Mesendoderm (in vitro differentiated cells): ENCODE measurements around the gene RAD21L1. TPM values are rescaled to one million over a fixed set of nuclear protein-coding genes. Genes with fewer than 3 reads are reported as not detected.

Source experiments
- DNase-seq: peaks from one replicate; pipeline ENCODE4 v3.0.0; 2013
- H2AK5ac ChIP-seq: 2 replicates; pipeline ENCODE4 v1.6.1; 2013; ENCODE audit warnings: low read length, inconsistent platforms
- H2BK120ac ChIP-seq: 2 replicates; pipeline ENCODE4 v1.6.1; 2013; ENCODE audit warnings: low read depth, mild to moderate bottlenecking, low read length, moderate library complexity, mixed read lengths
- H2BK15ac ChIP-seq: replicated peaks from 2 replicates; pipeline ENCODE4 v1.6.1; 2013; ENCODE audit warnings: low read depth, mild to moderate bottlenecking, moderate library complexity
- H2BK5ac ChIP-seq: 2 replicates; pipeline ENCODE4 v1.6.1; 2013; ENCODE audit warnings: low read length, inconsistent platforms
- H3K18ac ChIP-seq: 2 replicates; pipeline ENCODE4 v1.6.1; 2013; ENCODE audit warnings: mild to moderate bottlenecking, low read length, mixed read lengths
- H3K23ac ChIP-seq: one replicate; pipeline ENCODE4 v1.6.1; 2013; ENCODE audit warnings: low read length
- H3K27ac ChIP-seq: 2 replicates; pipeline ENCODE4 v1.5.1; 2013; ENCODE audit warnings: low read depth, mild to moderate bottlenecking, inconsistent platforms, low read length, moderate library complexity
- H3K27me3 ChIP-seq: 2 replicates; pipeline ENCODE4 v1.6.1; 2013; ENCODE audit warnings: low read length, control low read depth, mild to moderate bottlenecking, inconsistent platforms; ENCODE audit not compliant: insufficient read depth, poor library complexity
- H3K36me3 ChIP-seq: 2 replicates; pipeline ENCODE4 v1.6.1; 2013; ENCODE audit warnings: low read length, inconsistent platforms; ENCODE audit not compliant: control insufficient read depth, insufficient read depth
- H3K4ac ChIP-seq: one replicate; pipeline ENCODE4 v1.6.1; 2013; ENCODE audit warnings: low read depth, mild to moderate bottlenecking, low read length, moderate library complexity
- H3K4me1 ChIP-seq: 2 replicates; pipeline ENCODE4 v1.6.1; 2013; ENCODE audit warnings: low read depth, low read length, inconsistent platforms; ENCODE audit not compliant: control insufficient read depth
- H3K4me2 ChIP-seq: 2 replicates; pipeline ENCODE4 v1.6.1; 2013; ENCODE audit warnings: low read length
- H3K4me3 ChIP-seq: 2 replicates; pipeline ENCODE4 v1.5.1; 2013; ENCODE audit warnings: mild to moderate bottlenecking, low read length
- H3K56ac ChIP-seq: one replicate; pipeline ENCODE4 v1.6.1; 2013; ENCODE audit warnings: low read length
- H3K79me1 ChIP-seq: 2 replicates; pipeline ENCODE4 v1.6.1; 2013; ENCODE audit warnings: low read length, inconsistent platforms
- H3K79me2 ChIP-seq: 2 replicates; pipeline ENCODE4 v1.6.1; 2013; ENCODE audit warnings: mild to moderate bottlenecking, low read length; ENCODE audit not compliant: control insufficient read depth, insufficient read depth
- H3K9ac ChIP-seq: 2 replicates; pipeline ENCODE4 v1.6.1; 2013; ENCODE audit warnings: low read length, inconsistent platforms
- H4K5ac ChIP-seq: one replicate; pipeline ENCODE4 v1.6.1; 2013; ENCODE audit warnings: low read length
- H4K8ac ChIP-seq: one replicate; pipeline ENCODE4 v1.6.1; 2013; ENCODE audit warnings: low read depth, mild to moderate bottlenecking, control low read depth, low read length, moderate library complexity
- WGBS: extraction: QIAGEN DNeasy Blood & Tissue Kit; methylation state at CpG from one replicate; pipeline ENCODE4 v1.1.7; 2013; ENCODE audit warnings: low lambda C conversion rate, missing lambda C conversion rate; ENCODE audit not compliant: insufficient coverage; ENCODE audit errors: extremely low coverage; 5-methylcytosine and 5-hydroxymethylcytosine counted together
- polyA plus RNA-seq, 2 experiments: library from polyadenylated mRNA; stranded (reverse); fragments of 200-250 nt; gene quantifications; one replicate each; pipeline ENCODE4 v1.2.3, GENCODE V29; 2013

RAD21L1 gene
- polyA plus RNA-seq (2013, experiment 1 of 2) = 0.06 TPM
- 0.11 TPM for polyA plus RNA-seq (2013, experiment 2 of 2)

DNA sequence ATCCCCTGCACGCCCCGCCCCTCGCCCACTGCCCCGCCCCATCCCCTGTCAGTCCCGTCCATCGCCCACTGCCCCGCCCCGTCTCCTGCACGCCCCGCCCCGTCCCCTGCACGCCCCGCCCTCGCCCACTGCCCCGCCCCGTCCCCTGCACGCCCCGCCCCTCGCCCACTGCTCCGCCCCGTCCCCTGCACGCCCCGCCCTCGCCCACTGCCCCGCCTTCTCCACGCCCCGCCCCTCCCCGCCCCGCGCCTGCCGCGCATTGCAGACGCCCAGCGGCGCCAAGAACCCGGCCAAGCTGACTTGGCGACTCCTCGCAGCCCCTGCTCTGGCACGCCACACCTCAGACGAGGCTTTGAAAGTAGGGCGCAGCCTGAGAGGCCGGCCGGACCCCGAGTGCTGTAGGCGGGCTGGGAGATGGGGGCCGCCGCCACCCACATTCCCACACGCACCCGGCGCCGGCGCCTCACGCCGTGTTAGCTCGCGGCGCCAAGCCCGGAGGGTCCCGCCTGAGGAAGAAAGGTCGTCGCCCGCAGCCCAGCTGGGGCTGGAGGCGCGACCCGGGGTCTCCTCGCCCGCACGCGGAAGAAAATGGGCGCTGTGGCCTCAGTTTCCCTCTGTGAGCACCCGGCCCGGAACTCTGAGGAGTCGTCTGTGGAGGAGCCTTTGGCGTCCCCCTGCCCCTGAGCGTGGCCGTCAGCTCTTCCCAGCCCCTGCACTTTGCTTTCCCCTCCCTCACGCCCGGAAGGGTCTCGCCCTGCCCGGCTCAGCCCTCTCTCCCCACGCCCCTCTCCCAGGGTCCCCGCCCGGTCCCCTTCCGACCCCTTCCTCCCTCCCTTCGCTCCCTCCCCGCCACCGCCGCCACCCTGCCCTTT, at the start of gene RAD21L1:
Gene RAD21L1 (plus strand): TSS at position 262 of the 872 bp plus-strand sequence. CDS start 2,410 bp downstream, outside the sequence.
- H2BK5ac ChIP-seq = no peak within 1 kb of the TSS
- peak within 1 kb of the TSS; percentile 0 for H3K4ac ChIP-seq
- H4K8ac ChIP-seq = no peak within 1 kb of the TSS
- no peak within 1 kb of the TSS for H4K5ac ChIP-seq
- H3K4me3 ChIP-seq = peak within 1 kb of the TSS; percentile 52
- no peaks in the 10 kb centered on the region for H3K27me3 ChIP-seq
- no peak within 1 kb of the TSS for H2AK5ac ChIP-seq
- no peaks in the 10 kb centered on the region for H3K36me3 ChIP-seq
- H3K9ac ChIP-seq = peak within 1 kb of the TSS; percentile 79
- peak within 1 kb of the TSS; percentile 95 for H3K56ac ChIP-seq
- no peak within 1 kb of the TSS for H2BK15ac ChIP-seq
- H3K79me2 ChIP-seq = no peaks in the 10 kb centered on the region
- peak; percentile 80 for DNase-seq
- peak within 1 kb of the TSS; percentile 61 for H3K18ac ChIP-seq
- no CpG with 5 or more reads among the region's 88 CpGs for WGBS
- H3K79me1 ChIP-seq = no peaks in the 10 kb centered on the region
- no peaks in the 10 kb centered on the region for H3K4me1 ChIP-seq
- H3K4me2 ChIP-seq = peak within 1 kb of the TSS; percentile 85
- H3K23ac ChIP-seq = peak within 1 kb of the TSS; percentile 24
- H2BK120ac ChIP-seq = no peak within 1 kb of the TSS
- no peak within 1 kb of the TSS for H3K27ac ChIP-seq

DNA sequence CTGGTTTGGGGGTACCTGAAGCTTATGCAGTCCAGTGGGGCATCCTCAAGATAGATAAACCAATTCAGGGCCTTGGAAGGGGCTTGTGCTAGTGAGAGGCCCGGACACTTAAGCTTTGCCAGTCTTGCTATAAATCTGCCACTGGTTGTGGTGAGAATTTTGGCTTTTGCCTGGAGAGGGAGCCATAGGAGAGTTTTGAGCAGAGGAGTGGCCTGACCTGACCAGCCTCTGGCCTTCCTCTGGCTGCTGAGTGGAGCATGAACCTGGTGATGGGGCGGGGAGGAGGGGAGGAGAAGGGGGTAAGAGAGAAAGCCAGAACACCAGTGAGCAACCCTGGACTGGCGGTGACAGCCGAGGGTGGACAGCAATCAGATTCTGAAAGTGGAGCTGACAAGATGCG, 48.2 kb upstream of the RAD21L1 start:
- Histone ChIP-seq H2BK120ac (no peak overlapping the region), H3K79me2 (no peaks in the 10 kb centered on the region), H3K27me3 (no peaks in the 10 kb centered on the region), H3K23ac (no peak overlapping the region), H3K18ac (no peak overlapping the region), H3K27ac (no peak overlapping the region), H2BK15ac (no peak overlapping the region), H3K4me3 (no peak overlapping the region), H3K79me1 (no peaks in the 10 kb centered on the region), H2BK5ac (no peak overlapping the region), H3K4ac (no peak overlapping the region), H3K56ac (no peak overlapping the region), H3K4me1 (no peaks in the 10 kb centered on the region), H2AK5ac (no peak overlapping the region), H3K9ac (no peak overlapping the region), H3K36me3 (no peaks in the 10 kb centered on the region), H3K4me2 (no peak overlapping the region), H4K5ac (no peak overlapping the region), H4K8ac (no peak overlapping the region)
- DNase-seq = peak; percentile 85
- no CpG with 5 or more reads among the region's 5 CpGs for WGBS

DNA sequence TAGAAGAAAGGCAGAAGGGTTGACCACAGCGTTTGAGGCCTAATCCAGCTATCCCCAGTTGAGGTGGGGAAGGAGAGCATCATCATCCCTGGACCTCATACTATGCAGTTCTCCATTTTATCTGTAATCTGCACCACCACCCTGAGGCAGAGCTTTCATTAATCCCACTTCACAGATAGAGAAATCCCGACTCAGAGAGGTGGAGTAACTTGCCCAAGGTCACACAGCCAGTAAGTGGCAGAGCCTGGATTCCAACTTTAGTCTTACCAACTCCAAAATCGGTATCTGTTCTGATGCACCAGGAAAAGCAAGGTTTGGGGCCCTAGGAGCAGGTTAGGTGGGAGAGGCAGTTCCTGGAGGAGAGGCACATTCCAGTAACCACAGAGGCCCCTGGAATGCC, 47.7 kb upstream of the RAD21L1 start:
- no peak overlapping the region for H3K4me2 ChIP-seq
- H2BK120ac ChIP-seq = no peak overlapping the region
- H3K36me3 ChIP-seq = no peaks in the 10 kb centered on the region
- no peak for DNase-seq
- no peak overlapping the region for H4K8ac ChIP-seq
- no peak overlapping the region for H3K23ac ChIP-seq
- H3K79me1 ChIP-seq = no peaks in the 10 kb centered on the region
- no peaks in the 10 kb centered on the region for H3K79me2 ChIP-seq
- H3K27me3 ChIP-seq = no peaks in the 10 kb centered on the region
- H3K18ac ChIP-seq = no peak overlapping the region
- no peak overlapping the region for H2AK5ac ChIP-seq
- H3K9ac ChIP-seq = no peak overlapping the region
- no CpG with 5 or more reads among the region's 3 CpGs for WGBS
- H2BK15ac ChIP-seq = no peak overlapping the region
- no peaks in the 10 kb centered on the region for H3K4me1 ChIP-seq
- no peak overlapping the region for H3K27ac ChIP-seq
- H4K5ac ChIP-seq = no peak overlapping the region
- no peak overlapping the region for H3K56ac ChIP-seq
- H3K4ac ChIP-seq = no peak overlapping the region
- H2BK5ac ChIP-seq = no peak overlapping the region
- H3K4me3 ChIP-seq = no peak overlapping the region

DNA sequence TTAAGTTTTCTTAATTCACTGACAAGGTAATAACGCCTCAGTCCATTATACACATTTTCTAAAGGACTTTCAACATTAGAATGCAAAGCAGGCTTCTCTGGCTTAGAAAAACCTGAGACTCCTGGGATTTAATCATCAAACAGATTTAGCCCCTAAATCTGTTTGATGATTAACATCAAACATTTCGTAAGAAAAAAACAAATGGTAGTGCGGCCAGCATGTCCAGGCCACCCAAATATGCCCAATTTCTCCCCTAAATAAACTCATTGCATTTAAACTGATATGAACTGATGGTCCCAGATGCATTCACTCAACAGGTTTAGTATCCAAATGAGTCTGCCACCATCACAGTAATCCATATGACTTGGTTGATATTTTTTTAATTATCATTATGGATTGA, 47.2 kb upstream of the RAD21L1 start:
- no CpG with 5 or more reads among the region's 3 CpGs for WGBS

DNA sequence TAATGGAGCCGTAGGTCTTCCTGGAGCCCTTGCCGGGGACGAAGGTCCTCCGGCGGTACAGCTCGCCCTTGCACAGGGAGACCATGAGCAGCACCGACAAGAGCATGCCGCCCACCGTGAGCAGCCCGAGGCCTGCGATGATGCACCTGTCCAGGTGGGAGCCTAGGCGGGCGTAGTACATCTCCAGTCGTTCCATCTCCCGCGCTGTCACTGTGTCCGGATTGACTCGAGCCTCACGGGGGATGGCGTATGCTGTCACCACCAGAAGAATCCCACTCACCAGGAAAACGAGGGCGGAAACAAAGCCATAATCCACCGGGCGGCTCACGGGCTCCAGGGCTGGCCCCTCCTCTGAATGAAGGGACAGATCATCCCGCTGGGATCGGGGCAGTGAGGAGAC, 44.9 kb upstream of the RAD21L1 start:
- Histone ChIP-seq H3K4me1 (no peaks in the 10 kb centered on the region), H3K4me3 (no peak overlapping the region), H3K56ac (no peak overlapping the region), H3K18ac (no peak overlapping the region), H2BK15ac (no peak overlapping the region), H4K5ac (no peak overlapping the region), H3K79me2 (no peaks in the 10 kb centered on the region), H3K27ac (no peak overlapping the region), H3K4me2 (no peak overlapping the region), H3K27me3 (peaks cover 10% of the 10 kb centered on the region), H3K9ac (no peak overlapping the region), H3K36me3 (no peaks in the 10 kb centered on the region), H2AK5ac (no peak overlapping the region), H2BK120ac (no peak overlapping the region), H3K4ac (no peak overlapping the region), H4K8ac (no peak overlapping the region), H3K23ac (no peak overlapping the region), H2BK5ac (no peak overlapping the region), H3K79me1 (no peaks in the 10 kb centered on the region)
- WGBS = no CpG with 5 or more reads among the region's 27 CpGs
- DNase-seq = no peak

More for the DNA sequence above, 47.2 kb upstream of the RAD21L1 start:
- no peaks in the 10 kb centered on the region for H3K36me3 ChIP-seq
- H3K4me1 ChIP-seq = no peaks in the 10 kb centered on the region
- no peak overlapping the region for H3K9ac ChIP-seq
- no peak overlapping the region for H2BK5ac ChIP-seq
- H3K56ac ChIP-seq = no peak overlapping the region
- H2AK5ac ChIP-seq = no peak overlapping the region
- no peak overlapping the region for H2BK15ac ChIP-seq
- no peak overlapping the region for H3K23ac ChIP-seq
- H4K8ac ChIP-seq = no peak overlapping the region
- no peak for DNase-seq
- H3K79me1 ChIP-seq = no peaks in the 10 kb centered on the region
- H3K4me3 ChIP-seq = no peak overlapping the region
- no peak overlapping the region for H3K4me2 ChIP-seq
- peaks cover 1% of the 10 kb centered on the region for H3K27me3 ChIP-seq
- H4K5ac ChIP-seq = no peak overlapping the region
- no peaks in the 10 kb centered on the region for H3K79me2 ChIP-seq
- no peak overlapping the region for H3K18ac ChIP-seq
- H3K27ac ChIP-seq = no peak overlapping the region
- no peak overlapping the region for H2BK120ac ChIP-seq
- H3K4ac ChIP-seq = no peak overlapping the region
